Measurements from ENCODE around the gene ZNF567.

GRCh38 chr19:36672368-36672767, 15.0 kb upstream of the ZNF567 start:
- TF ChIP-seq CTCF (IDR thresholded peaks at IDR 0.05; ENCODE audit: low read length) (no peak), EZH2 (optimal IDR thresholded peaks at IDR 0.05; ENCODE audit: low read depth, low read length) (no peak)
